AML-193 (cell line): ENCODE results near the gene CDH23.
A peak's percentile ranks its signal among the peaks of the same experiment; 100 is the strongest.

ENCODE experiments used
- DNase-seq, 2 experiments: peaks; one replicate each; lab custom pipeline; 2025; lab: John Stamatoyannopoulos, UW

CDH23 gene

GRCh38 chr10:71802235-71802634 lies 405.5 kb downstream of the CDH23 start:
- DNase-seq = no peak

GRCh38 chr10:71802715-71803488 lies 406.2 kb downstream of the CDH23 start:
- no peak for DNase-seq

GRCh38 chr10:71804077-71804476 lies 407.4 kb downstream of the CDH23 start:
- peak; percentile 64 to 66 for DNase-seq

GRCh38 chr10:71805776-71806703 lies 409.3 kb downstream of the CDH23 start:
- no peak for DNase-seq

- DNase-seq = no peak
These were observed 410.2 kb downstream of the CDH23 start for GRCh38 chr10:71806704-71807556.

GRCh38 chr10:71807557-71808510 lies 411.1 kb downstream of the CDH23 start:
- DNase-seq = no peak

GRCh38 chr10:71809628-71810027 lies 412.9 kb downstream of the CDH23 start:
- no peak for DNase-seq

- no peak for DNase-seq
These were observed 413.5 kb downstream of the CDH23 start for GRCh38 chr10:71810048-71810750.

GRCh38 chr10:71811351-71811750 lies 414.6 kb downstream of the CDH23 start:
- no peak for DNase-seq

GRCh38 chr10:71812016-71812912 lies 415.5 kb downstream of the CDH23 start:
- peak; percentile 46 to 58 for DNase-seq

- DNase-seq = no peak
These were observed 416.3 kb downstream of the CDH23 start for GRCh38 chr10:71812913-71813590.

- DNase-seq = no peak
These were observed 418.2 kb downstream of the CDH23 start for GRCh38 chr10:71814922-71815411.

GRCh38 chr10:71815515-71816130 lies 418.9 kb downstream of the CDH23 start:
- no peak for DNase-seq

- no peak for DNase-seq
These were observed 419.7 kb downstream of the CDH23 start for GRCh38 chr10:71816421-71816851.

GRCh38 chr10:71816936-71817618 lies 420.4 kb downstream of the CDH23 start:
- DNase-seq = no peak

- no peak for DNase-seq
These were observed 421.3 kb downstream of the CDH23 start for GRCh38 chr10:71817831-71818655.
